Keratinocyte (primary cell): ENCODE measurements around the gene LPIN3.

Source experiments
- CTCF ChIP-seq, 3 experiments: IDR thresholded peaks in 1 of 3; conservative IDR thresholded peaks in 1 of 3; optimal IDR thresholded peaks in 1 of 3; 2 replicates in 2 of 3; 3 replicates in 1 of 3; pipeline versions ENCODE3 to v1.5.1; 2011; ENCODE audit warnings: low read length in 3 of 3, mild to moderate bottlenecking in 3 of 3, moderate library complexity in 2 of 3, control low read depth in 1 of 3, inconsistent platforms in 1 of 3; ENCODE audit not compliant: insufficient read depth in 2 of 3; ENCODE audit errors: extremely low read depth in 1 of 3
- EZH2 ChIP-seq: IDR thresholded peaks from one replicate; pipeline ENCODE4 v1.6.1; 2012; ENCODE audit warnings: inconsistent platforms, mild to moderate bottlenecking, low read length, moderate library complexity

- TF ChIP-seq CTCF (optimal IDR thresholded peaks at IDR 0.05 in 1 of 3, IDR thresholded peaks at IDR 0.05 in 1 of 3, conservative IDR thresholded peaks at IDR 0.05 in 1 of 3; ENCODE audit: extremely low read depth in 1 of 3, insufficient read depth in 2 of 3, low read length in 3 of 3), result no peak
- no peak for TF ChIP-seq EZH2
These were observed 16.3 kb downstream of the LPIN3 start for GRCh38 chr20:41356951-41357350.
